Measurements from ENCODE around the gene SLC35E2B. TPM values are rescaled to one million over a fixed set of nuclear protein-coding genes. Genes with fewer than 3 reads are reported as not detected.

Gene SLC35E2B
- total RNA-seq, 1 experiment from 2014 or later: 41.7 TPM

- Histone ChIP-seq H2BK5ac (ENCODE audit: insufficient read length, low read length) (no peak overlapping the region), H3K14ac (ENCODE audit: insufficient read depth, low read length) (no peak overlapping the region)
Observed at GRCh38 chr1:1617516-1617915, 75.1 kb downstream of the SLC35E2B start.

More at GRCh38 chr1:1617516-1617915, 75.1 kb downstream of the SLC35E2B start:
- H2BK15ac ChIP-seq (ENCODE audit: low read depth, low read length): no peak overlapping the region
- H3K27ac ChIP-seq (ENCODE audit: insufficient read length, low read depth, low read length): no peak overlapping the region
- no peak overlapping the region for H2BK20ac ChIP-seq (ENCODE audit: low read depth, low read length, poor library complexity, severe bottlenecking)
- no peak overlapping the region for H3K4ac ChIP-seq (ENCODE audit: low read depth, low read length)
- H3K18ac ChIP-seq (ENCODE audit: insufficient read length, low read depth, low read length): no peak overlapping the region
- H3K9me3 ChIP-seq (ENCODE audit: control insufficient read depth, low read depth, low read length): no peaks in the 10 kb centered on the region
- H3K9ac ChIP-seq (ENCODE audit: extremely low read depth, insufficient read length, low read length): no peak overlapping the region
- WGBS (ENCODE audit: extremely low coverage, insufficient read length, low lambda C conversion rate): no CpG with 5 or more reads among the region's 11 CpGs
- no peak overlapping the region for H4K5ac ChIP-seq (ENCODE audit: insufficient read length, low read depth, low read length)
- H2BK120ac ChIP-seq (ENCODE audit: low read depth, low read length, poor library complexity, severe bottlenecking): no peak overlapping the region
- Mint-ChIP-seq H3K4me1 (peaks cover 16 to 19% of the 10 kb centered on the region in 2 experiments), H3K36me3 (ENCODE audit: insufficient read depth in 1 of 3, low read depth in 3 of 3) (peaks cover 0 to 15% (median 6%) of the 10 kb centered on the region in 3 experiments; a peak in 5 of 7 replicates), H3K9me3 (no peaks in the 10 kb centered on the region; a peak in 1 of 5 replicates), H3K27me3 (ENCODE audit: low read depth) (no peaks in the 10 kb centered on the region), H3K4me3 (peak overlapping the region; percentile 74 to 86), H3K27ac (peak overlapping the region in 1 of 3 experiments; percentile 71; a peak in 1 of 7 replicates)
- no peak overlapping the region for H3K23ac ChIP-seq (ENCODE audit: insufficient read length, low read depth, low read length)
- no peaks in the 10 kb centered on the region for H3K79me2 ChIP-seq (ENCODE audit: insufficient read depth, low read length)
- H3K4me2 ChIP-seq (ENCODE audit: insufficient read depth, insufficient read length, low read length): no peak overlapping the region
- H3K56ac ChIP-seq (ENCODE audit: insufficient read length, low read depth, low read length): no peak overlapping the region
- no peak overlapping the region for H4K91ac ChIP-seq (ENCODE audit: insufficient read length, low read depth, low read length)
- no peak for TF ChIP-seq CTCF (conservative IDR thresholded peaks at IDR 0.05)
- no peak overlapping the region for H4K8ac ChIP-seq (replicated peaks; ENCODE audit: insufficient read length, low read depth, low read length)
- no peak overlapping the region for H2AFZ ChIP-seq (ENCODE audit: low read length)
- H2BK12ac ChIP-seq (ENCODE audit: insufficient read length, low read depth, low read length): no peak overlapping the region
- H3K4me1 ChIP-seq (ENCODE audit: insufficient read depth, low read length): peaks cover 5% of the 10 kb centered on the region; the same call in 1 of the 2 replicates
- no peak overlapping the region for H3T11ph ChIP-seq (ENCODE audit: low read length)
- no peaks in the 10 kb centered on the region for H4K20me1 ChIP-seq (ENCODE audit: control insufficient read depth, insufficient read depth, insufficient read length)
- DNase-seq: no peak
- H3K27me3 ChIP-seq (ENCODE audit: insufficient read depth, low read length): no peaks in the 10 kb centered on the region
- H2AK5ac ChIP-seq (ENCODE audit: insufficient read length, low read length): no peak overlapping the region
- peaks cover 15% of the 10 kb centered on the region for H3K23me2 ChIP-seq (ENCODE audit: insufficient read length, low read depth, low read length, poor library complexity, severe bottlenecking)
- no peaks in the 10 kb centered on the region for H3K79me1 ChIP-seq (ENCODE audit: insufficient read depth, low read depth, low read length, poor library complexity, severe bottlenecking)
